Stomach (tissue), 4 donors: ENCODE data around the gene FAM168A.

Source experiments
- CTCF ChIP-seq, 7 experiments: fragments of 450-650 bp in 4 of 7; fragments of 200-600 bp in 3 of 7; sonication (generic) in 3 of 7; IDR thresholded peaks; one replicate each; pipeline ENCODE4 v1.5.1; 2016 to 2019; ENCODE audit warnings: antibody characterized with exemption in 7 of 7, control low read depth in 2 of 7, mild to moderate bottlenecking in 1 of 7
- EP300 ChIP-seq: sonication (generic); formaldehyde crosslinking; IDR thresholded peaks from one replicate; pipeline ENCODE4 v1.6.1; 2017; ENCODE audit warnings: antibody characterized with exemption
- POLR2A ChIP-seq, 4 donors: fragments of 450-650 bp; IDR thresholded peaks; one replicate each; pipeline ENCODE4 v1.6.1; 2016; ENCODE audit warnings: antibody characterized with exemption in 4 of 4, control low read depth in 2 of 4, mild to moderate bottlenecking in 1 of 4, moderate library complexity in 1 of 4

DNA sequence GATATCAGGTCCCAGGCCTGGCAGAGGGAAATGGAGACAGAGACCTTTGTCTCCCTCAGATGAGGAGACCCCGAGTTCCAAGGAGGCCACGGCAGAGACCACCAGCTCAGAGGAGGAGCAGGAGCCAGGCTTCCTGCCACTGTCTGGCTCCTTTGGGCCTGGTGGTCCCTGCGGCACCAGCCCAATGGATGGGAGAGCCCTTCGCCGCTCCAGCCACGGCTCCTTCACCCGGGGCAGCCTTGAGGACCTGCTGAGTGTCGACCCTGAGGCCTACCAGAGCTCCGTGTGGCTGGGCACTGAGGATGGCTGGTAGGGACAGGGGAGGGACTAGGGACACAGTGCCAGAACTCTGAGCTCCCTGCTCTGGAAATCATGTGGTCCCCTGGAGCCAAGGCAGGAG lies 234.8 kb downstream of the FAM168A start:
- TF ChIP-seq POLR2A (IDR thresholded peaks at IDR 0.05) = no peak
- no peak for TF ChIP-seq CTCF (IDR thresholded peaks at IDR 0.05)
- no peak for TF ChIP-seq EP300
